HG03066 (cell line): ENCODE results near the gene OR4F6.

Experiments
- ATAC-seq: cut with Tn5 transposase; IDR thresholded peaks from one replicate; pipeline ENCODE4 v1.9.1; 2021; ENCODE audit warnings: low read depth; ENCODE audit not compliant: unreplicated experiment

OR4F6 gene

GRCh38 chr15:101803676-101804075 lies 367 bp downstream of the OR4F6 start:
- no peak for ATAC-seq

- no peak for ATAC-seq
Observed at GRCh38 chr15:101804375-101804774, 1.1 kb downstream of the OR4F6 start.

- no peak for ATAC-seq
Observed at GRCh38 chr15:101804941-101805340, 1.6 kb downstream of the OR4F6 start.

- no peak for ATAC-seq
Observed at GRCh38 chr15:101805605-101806345, 2.5 kb downstream of the OR4F6 start.

GRCh38 chr15:101807345-101807945 lies 4.1 kb downstream of the OR4F6 start:
- ATAC-seq: no peak

GRCh38 chr15:101808201-101808600 lies 4.9 kb downstream of the OR4F6 start:
- ATAC-seq: no peak

- ATAC-seq: no peak
Observed at GRCh38 chr15:101810456-101810855, 7.1 kb downstream of the OR4F6 start.

GRCh38 chr15:101810876-101811275 lies 7.6 kb downstream of the OR4F6 start:
- ATAC-seq: no peak

- ATAC-seq: no peak
Observed at GRCh38 chr15:101811902-101812301, 8.6 kb downstream of the OR4F6 start, which contains the start of gene OR4F15. OR4F15 (plus strand) TSS chr15:101812202; CDS start chr15:101818187, 5,985 bp downstream.

- ATAC-seq: no peak
Observed at GRCh38 chr15:101813803-101814534, 10.7 kb downstream of the OR4F6 start.

- no peak for ATAC-seq
Observed at GRCh38 chr15:101820781-101821180, 17.5 kb downstream of the OR4F6 start.

GRCh38 chr15:101827257-101827656 lies 23.9 kb downstream of the OR4F6 start:
- no peak for ATAC-seq

GRCh38 chr15:101828774-101829173 lies 25.5 kb downstream of the OR4F6 start:
- no peak for ATAC-seq

GRCh38 chr15:101841656-101842055 lies 38.3 kb downstream of the OR4F6 start:
- no peak for ATAC-seq

- no peak for ATAC-seq
Observed at GRCh38 chr15:101844916-101845315, 41.6 kb downstream of the OR4F6 start.

GRCh38 chr15:101852356-101852755 lies 49.0 kb downstream of the OR4F6 start:
- no peak for ATAC-seq
